ENCODE data around the gene ZC3H15. TPM values are rescaled to one million over a fixed set of nuclear protein-coding genes. Genes with fewer than 3 reads are reported as not detected.

Gene ZC3H15
- total and polyA plus RNA-seq, 2 of the 8 experiments (the other 6 are each of a cell fraction or from before 2014, with no cell fraction given) = 32.0 to 80.8 TPM

- no peak overlapping the region for H3K4ac ChIP-seq (replicated peaks; ENCODE audit: insufficient read length, low read depth, low read length)
- peaks cover 2% of the 10 kb centered on the region; the same call in 1 of the 2 replicates for H3K79me1 ChIP-seq (ENCODE audit: low read depth, low read length)
- no peak overlapping the region for H2BK15ac ChIP-seq (ENCODE audit: low read length)
- no peak overlapping the region for H3K27ac ChIP-seq (ENCODE audit: low read depth, low read length)
- ChIA-PET CTCF (ENCODE audit: partially characterized antibody) (interaction anchor here (5.4 kb wide), 1 partner anchor 143 kb away, joined by 22 read pairs; no protein-coding TSS in a partner anchor), POLR2A (ENCODE audit: partially characterized antibody) (interaction anchor here (1.1 to 1.2 kb wide), 3 partner anchors 10 to 13 kb away, joined by 3 to 4 read pairs (median 4); partner anchors contain the start of gene ZC3H15)
- 0% methylated on average over 1 of the region's 1 CpG; no CpG with 5 or more reads in 1 of the 2 experiments for WGBS, 2 experiments (ENCODE audit: extremely low coverage in 1 of 2, insufficient coverage in 1 of 2, insufficient read length in 1 of 2, insufficient replicate concordance in 2 of 2, low coverage in 1 of 2, low lambda C conversion rate in 2 of 2, missing lambda C conversion rate in 1 of 2)
- no peak overlapping the region for H2AFZ ChIP-seq (ENCODE audit: low read length)
- no peak overlapping the region for H3K4me3 ChIP-seq (ENCODE audit: extremely low read depth in 1 of 4, insufficient read depth in 2 of 4, low read depth in 3 of 4, low read length in 4 of 4)
- no peak overlapping the region for H2BK12ac ChIP-seq (ENCODE audit: low read depth, low read length)
- DNase-seq (ENCODE audit: low read depth in 1 of 2, low spot score in 2 of 2) (no peak), FAIRE-seq (no peak)
- no peak overlapping the region for H2AK5ac ChIP-seq (ENCODE audit: low read depth, low read length)
- no peaks in the 10 kb centered on the region for H3K27me3 ChIP-seq (replicated peaks in 1 of 4; ENCODE audit: control insufficient read depth in 3 of 4, extremely low read depth in 1 of 4, insufficient read depth in 3 of 4, low read length in 3 of 4)
- H3K4me1 ChIP-seq (replicated peaks in 1 of 4; ENCODE audit: control insufficient read depth in 3 of 4, insufficient read depth in 4 of 4, low read length in 3 of 4) = no peaks in the 10 kb centered on the region
- peaks cover 1 to 61% of the 10 kb centered on the region in 2 experiments; a peak in 3 of 4 replicates for H3K79me2 ChIP-seq (ENCODE audit: control insufficient read depth in 1 of 2, insufficient read depth in 2 of 2, low read length in 2 of 2)
- H3K4me2 ChIP-seq (ENCODE audit: insufficient read depth in 1 of 2, low read depth in 2 of 2, low read length in 2 of 2) = no peak overlapping the region
- peaks cover 1 to 5% of the 10 kb centered on the region in 2 experiments for H4K20me1 ChIP-seq (replicated peaks in 1 of 2; ENCODE audit: control insufficient read depth in 1 of 2, insufficient read depth in 2 of 2, low read length in 2 of 2)
- H3K9me3 ChIP-seq (ENCODE audit: insufficient read depth in 2 of 2, low read depth in 1 of 2, low read length in 1 of 2) = no peaks in the 10 kb centered on the region
- no peak overlapping the region for H2BK120ac ChIP-seq (replicated peaks; ENCODE audit: low read depth, low read length)
- no peak overlapping the region for H2BK5ac ChIP-seq (ENCODE audit: low read depth, low read length)
- H3K23ac ChIP-seq (ENCODE audit: insufficient read length) = no peak overlapping the region
- no peaks in the 10 kb centered on the region for H3K23me2 ChIP-seq (ENCODE audit: low read depth, low read length)
- H4K5ac ChIP-seq (ENCODE audit: insufficient read length, low read depth, low read length) = no peak overlapping the region
- no peak overlapping the region for H4K91ac ChIP-seq (replicated peaks; ENCODE audit: insufficient read length, low read length)
- no peak overlapping the region for H2BK20ac ChIP-seq (ENCODE audit: low read length)
- no peak overlapping the region for H4K8ac ChIP-seq (ENCODE audit: extremely low read depth, insufficient read depth, low read length)
- H3K9ac ChIP-seq (replicated peaks in 1 of 4; ENCODE audit: extremely low read depth in 1 of 4, low read depth in 3 of 4, low read length in 3 of 4) = no peak overlapping the region
- H3K14ac ChIP-seq (ENCODE audit: insufficient read length) = no peak overlapping the region
- H3K56ac ChIP-seq (replicated peaks; ENCODE audit: insufficient read length, low read depth, low read length) = no peak overlapping the region
- peaks cover 2 to 60% (median 25%) of the 10 kb centered on the region in 4 experiments; a peak in 6 of 8 replicates for H3K36me3 ChIP-seq (ENCODE audit: control insufficient read depth in 2 of 4, insufficient read depth in 4 of 4, low read length in 3 of 4)
- H3K18ac ChIP-seq (ENCODE audit: extremely low read depth, low read length) = no peak overlapping the region
- no peak for TF ChIP-seq SP4 (IDR thresholded peaks at IDR 0.05; ENCODE audit: low read length)
- no peak for TF ChIP-seq KDM4A (IDR thresholded peaks at IDR 0.05; ENCODE audit: low read depth, low read length, severe bottlenecking)
- no peak for TF ChIP-seq EGR1 (IDR thresholded peaks at IDR 0.05; ENCODE audit: borderline replicate concordance, low read depth, low read length)
- TF ChIP-seq E2F6 (IDR thresholded peaks at IDR 0.05) = no peak
- no peak for TF ChIP-seq RFX5 (IDR thresholded peaks at IDR 0.05; ENCODE audit: borderline replicate concordance, low read depth, low read length)
- no peak for TF ChIP-seq TEAD4 (IDR thresholded peaks at IDR 0.05; ENCODE audit: low read depth, low read length)
- no peak for TF ChIP-seq HDAC2 (IDR thresholded peaks at IDR 0.05; ENCODE audit: borderline replicate concordance in 1 of 2, low read depth in 2 of 2, low read length in 2 of 2)
- no peak for TF ChIP-seq CBX5 (IDR thresholded peaks at IDR 0.05; ENCODE audit: low read depth, low read length)
- TF ChIP-seq TBP (IDR thresholded peaks at IDR 0.05; ENCODE audit: low read depth, low read length) = no peak
- TF ChIP-seq CTBP2 (IDR thresholded peaks at IDR 0.05; ENCODE audit: borderline replicate concordance, insufficient read depth, insufficient read length, low read length) = no peak
- no peak for TF ChIP-seq SRF (IDR thresholded peaks at IDR 0.05; ENCODE audit: low read depth, low read length)
- no peak for TF ChIP-seq USF2 (IDR thresholded peaks at IDR 0.05; ENCODE audit: low read length)
Observed at GRCh38 chr2:186498834-186499233, 12.8 kb downstream of the ZC3H15 start.

All from H1 (cell line).